ENCODE data around the gene PARD6G.

GRCh38 chr18:80202264-80202998, 44.9 kb downstream of the PARD6G start:
- TF ChIP-seq FOXK2 (IDR thresholded peaks at IDR 0.05) (no peak), SP1 (IDR thresholded peaks at IDR 0.05) (no peak), TARDBP (IDR thresholded peaks at IDR 0.05) (no peak), FOXM1 (IDR thresholded peaks at IDR 0.05; ENCODE audit: borderline replicate concordance) (no peak), BHLHE40 (IDR thresholded peaks at IDR 0.05; ENCODE audit: borderline replicate concordance) (no peak), ELF4 (IDR thresholded peaks at IDR 0.05) (no peak), CTBP1 (IDR thresholded peaks at IDR 0.05; ENCODE audit: borderline replicate concordance) (no peak), FOXA1 (IDR thresholded peaks at IDR 0.05) (no peak), SUZ12 (IDR thresholded peaks at IDR 0.05) (no peak), ARNT (IDR thresholded peaks at IDR 0.05) (no peak)

All from HEK293T (cell line).